Effector CD4-positive, alpha-beta T cell (primary cell): ENCODE measurements around the gene EFCAB8.

Experiments used
- DNase-seq: peaks from one replicate; pipeline ENCODE4 v3.0.0-alpha.2; 2020

Gene EFCAB8

GRCh38 chr20:32989507-32990283 is 131.0 kb downstream of the EFCAB8 start:
- DNase-seq = no peak

- no peak for DNase-seq
These were observed 131.7 kb downstream of the EFCAB8 start for GRCh38 chr20:32990426-32990825.

GRCh38 chr20:32991383-32991782 is 132.7 kb downstream of the EFCAB8 start:
- no peak for DNase-seq

GRCh38 chr20:32991792-32992641 is 133.3 kb downstream of the EFCAB8 start:
- no peak for DNase-seq

GRCh38 chr20:32993496-32994050 is 134.8 kb downstream of the EFCAB8 start:
- no peak for DNase-seq

GRCh38 chr20:32995802-32996201 is 137.1 kb downstream of the EFCAB8 start:
- no peak for DNase-seq

- DNase-seq = no peak
These were observed 138.7 kb downstream of the EFCAB8 start for GRCh38 chr20:32997431-32997830.

GRCh38 chr20:32999603-33000250 is 141.0 kb downstream of the EFCAB8 start:
- DNase-seq = no peak

GRCh38 chr20:33000802-33001466 is 142.2 kb downstream of the EFCAB8 start:
- no peak for DNase-seq

GRCh38 chr20:33002087-33002808 is 143.5 kb downstream of the EFCAB8 start:
- no peak for DNase-seq

- no peak for DNase-seq
These were observed 145.5 kb downstream of the EFCAB8 start, which contains the start of gene SUN5 for GRCh38 chr20:33004141-33004751. Gene SUN5, minus strand, starts transcription at chr20:33004433. Its CDS starts 93 bp downstream, at chr20:33004340.

- DNase-seq = no peak
These were observed 146.4 kb downstream of the EFCAB8 start for GRCh38 chr20:33005132-33005566.

- DNase-seq = no peak
These were observed 147.4 kb downstream of the EFCAB8 start for GRCh38 chr20:33005908-33006775.

- DNase-seq = no peak
These were observed 148.2 kb downstream of the EFCAB8 start for GRCh38 chr20:33006776-33007375.

GRCh38 chr20:33007376-33008335 is 148.9 kb downstream of the EFCAB8 start, which contains the start of gene BPIFB2:
Gene BPIFB2, plus strand, starts transcription at chr20:33007704. Its CDS starts 871 bp downstream, at chr20:33008575.
- no peak for DNase-seq

- no peak for DNase-seq
These were observed 149.9 kb downstream of the EFCAB8 start for GRCh38 chr20:33008336-33009213.
